ENCODE results near the gene FBXO33. TPM values are rescaled to one million over a fixed set of nuclear protein-coding genes. Genes with fewer than 3 reads are reported as not detected.

The FBXO33 gene
- total RNA-seq, 1 donor from 2014 or later: 10.5 TPM

- DNase-seq (ENCODE audit: low spot score in 2 of 2, unreplicated experiment in 2 of 2): no peak
- no peak overlapping the region for H3K4me3 Mint-ChIP-seq
- no peak for TF ChIP-seq CTCF (IDR thresholded peaks at IDR 0.05; ENCODE audit: unreplicated experiment)
- H3K9me3 Mint-ChIP-seq: peaks cover 7% of the 10 kb centered on the region
- H3K27ac Mint-ChIP-seq: no peak overlapping the region
- peaks cover 7% of the 10 kb centered on the region for H3K27me3 Mint-ChIP-seq (ENCODE audit: low read depth)
- peaks cover 2% of the 10 kb centered on the region for H3K4me1 Mint-ChIP-seq
- no peaks in the 10 kb centered on the region for H3K36me3 Mint-ChIP-seq
Measured at GRCh38 chr14:39459795-39460478, 27.7 kb upstream of the FBXO33 start.

GRCh38 chr14:39456702-39457250, 24.5 kb upstream of the FBXO33 start:
- H3K9me3 Mint-ChIP-seq: no peaks in the 10 kb centered on the region
- H3K27ac Mint-ChIP-seq: no peak overlapping the region
- no peak overlapping the region for H3K4me3 Mint-ChIP-seq
- no peaks in the 10 kb centered on the region for H3K27me3 Mint-ChIP-seq (ENCODE audit: low read depth)
- peaks cover 2% of the 10 kb centered on the region for H3K4me1 Mint-ChIP-seq
- no peak for TF ChIP-seq CTCF (IDR thresholded peaks at IDR 0.05; ENCODE audit: unreplicated experiment)
- no peak for DNase-seq (ENCODE audit: low spot score in 2 of 2, unreplicated experiment in 2 of 2)
- H3K36me3 Mint-ChIP-seq: no peaks in the 10 kb centered on the region

- H3K4me3 Mint-ChIP-seq: no peak overlapping the region
- H3K27ac Mint-ChIP-seq: no peak overlapping the region
- no peaks in the 10 kb centered on the region for H3K9me3 Mint-ChIP-seq
- H3K4me1 Mint-ChIP-seq: peaks cover 2% of the 10 kb centered on the region
- no peak for TF ChIP-seq CTCF (IDR thresholded peaks at IDR 0.05; ENCODE audit: unreplicated experiment)
- no peaks in the 10 kb centered on the region for H3K27me3 Mint-ChIP-seq (ENCODE audit: low read depth)
- H3K36me3 Mint-ChIP-seq: no peaks in the 10 kb centered on the region
- no peak for DNase-seq (ENCODE audit: low spot score in 2 of 2, unreplicated experiment in 2 of 2)
Measured at GRCh38 chr14:39454906-39455539, 22.8 kb upstream of the FBXO33 start.

- Mint-ChIP-seq H3K36me3 (no peaks in the 10 kb centered on the region), H3K9me3 (no peaks in the 10 kb centered on the region), H3K27ac (no peak overlapping the region), H3K27me3 (ENCODE audit: low read depth) (no peaks in the 10 kb centered on the region), H3K4me3 (no peak overlapping the region), H3K4me1 (peaks cover 2% of the 10 kb centered on the region)
- no peak for TF ChIP-seq CTCF (IDR thresholded peaks at IDR 0.05; ENCODE audit: unreplicated experiment)
- DNase-seq (ENCODE audit: low spot score in 2 of 2, unreplicated experiment in 2 of 2): no peak
Measured at GRCh38 chr14:39452680-39453079, 20.4 kb upstream of the FBXO33 start.

GRCh38 chr14:39451811-39452210, 19.6 kb upstream of the FBXO33 start:
- no peak for DNase-seq (ENCODE audit: low spot score in 2 of 2, unreplicated experiment in 2 of 2)
- Mint-ChIP-seq H3K27ac (no peak overlapping the region), H3K36me3 (no peaks in the 10 kb centered on the region), H3K27me3 (ENCODE audit: low read depth) (no peaks in the 10 kb centered on the region), H3K9me3 (no peaks in the 10 kb centered on the region), H3K4me1 (peaks cover 9% of the 10 kb centered on the region), H3K4me3 (no peak overlapping the region)
- no peak for TF ChIP-seq CTCF (IDR thresholded peaks at IDR 0.05; ENCODE audit: unreplicated experiment)
